ENCODE results near the gene PLGRKT. TPM values are rescaled to one million over a fixed set of nuclear protein-coding genes. Genes with fewer than 3 reads are reported as not detected.
"Not testable (repeated sequence)": the region's sequence is repeated elsewhere in the genome, so short reads cannot be mapped to it uniquely, and the experiment has no call there.

Gene PLGRKT
- total and polyA plus RNA-seq, 4 donors = 4.1 to 11.3 (median 7.2) TPM

DNA sequence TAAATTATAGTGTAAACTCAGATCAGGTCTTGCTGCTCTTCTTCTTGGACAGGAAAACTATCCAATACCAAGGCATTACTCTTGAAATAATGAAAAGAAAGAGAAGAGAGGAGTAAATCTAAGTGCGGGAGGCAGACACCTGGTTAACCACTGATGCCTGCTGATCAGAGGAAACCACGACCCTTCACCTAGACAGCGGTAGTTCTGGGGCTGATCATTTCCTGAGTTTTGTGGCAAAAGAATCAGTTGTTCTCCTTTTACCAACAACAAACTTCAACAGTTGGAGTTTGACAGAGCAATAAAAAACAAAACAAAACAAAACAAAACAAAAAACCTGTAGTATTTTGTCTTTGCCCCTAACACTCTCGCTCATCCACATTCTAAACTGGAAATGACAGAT lies 101.0 kb downstream of the PLGRKT start:
- 78% methylated on average over 4 of the region's 4 CpGs for WGBS
- no peak overlapping the region for H3K27ac ChIP-seq (ENCODE audit: low read depth in 1 of 2, low read length in 2 of 2)
- no peaks in the 10 kb centered on the region for H3K4me1 ChIP-seq (ENCODE audit: control insufficient read depth in 4 of 4, insufficient read depth in 4 of 4, low read length in 3 of 4)
- no peaks in the 10 kb centered on the region for H3K36me3 ChIP-seq (ENCODE audit: control insufficient read depth in 4 of 4, insufficient read depth in 3 of 4, low read depth in 1 of 4, low read length in 3 of 4)
- no peaks in the 10 kb centered on the region for H3K27me3 ChIP-seq (ENCODE audit: control insufficient read depth in 4 of 4, insufficient read depth in 4 of 4, low read length in 3 of 4)
- DNase-seq (ENCODE audit: low spot score) = no peak
- H3K9me3 ChIP-seq (ENCODE audit: control insufficient read depth in 4 of 4, low read length in 3 of 4) = no peaks in the 10 kb centered on the region
- TF ChIP-seq NR2F2 (IDR thresholded peaks at IDR 0.05) (no peak), FOXA2 (IDR thresholded peaks at IDR 0.05) (no peak), TAF1 (conservative IDR thresholded peaks at IDR 0.05) (no peak), GABPA (IDR thresholded peaks at IDR 0.05 in 1 of 2, conservative IDR thresholded peaks at IDR 0.05 in 1 of 2) (no peak), HNF4G (IDR thresholded peaks at IDR 0.05) (no peak)
- TF ChIP-seq, protein P1, sequence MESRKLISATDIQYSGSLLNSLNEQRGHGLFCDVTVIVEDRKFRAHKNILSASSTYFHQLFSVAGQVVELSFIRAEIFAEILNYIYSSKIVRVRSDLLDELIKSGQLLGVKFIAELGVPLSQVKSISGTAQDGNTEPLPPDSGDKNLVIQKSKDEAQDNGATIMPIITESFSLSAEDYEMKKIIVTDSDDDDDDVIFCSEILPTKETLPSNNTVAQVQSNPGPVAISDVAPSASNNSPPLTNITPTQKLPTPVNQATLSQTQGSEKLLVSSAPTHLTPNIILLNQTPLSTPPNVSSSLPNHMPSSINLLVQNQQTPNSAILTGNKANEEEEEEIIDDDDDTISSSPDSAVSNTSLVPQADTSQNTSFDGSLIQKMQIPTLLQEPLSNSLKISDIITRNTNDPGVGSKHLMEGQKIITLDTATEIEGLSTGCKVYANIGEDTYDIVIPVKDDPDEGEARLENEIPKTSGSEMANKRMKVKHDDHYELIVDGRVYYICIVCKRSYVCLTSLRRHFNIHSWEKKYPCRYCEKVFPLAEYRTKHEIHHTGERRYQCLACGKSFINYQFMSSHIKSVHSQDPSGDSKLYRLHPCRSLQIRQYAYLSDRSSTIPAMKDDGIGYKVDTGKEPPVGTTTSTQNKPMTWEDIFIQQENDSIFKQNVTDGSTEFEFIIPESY (IDR thresholded peaks at IDR 0.05) = no peak
- no peak overlapping the region for H3K4me3 ChIP-seq (ENCODE audit: low read depth in 1 of 3, low read length in 3 of 3)
- H3K9ac ChIP-seq (ENCODE audit: low read depth in 1 of 2, low read length in 2 of 2) = no peak overlapping the region

DNA sequence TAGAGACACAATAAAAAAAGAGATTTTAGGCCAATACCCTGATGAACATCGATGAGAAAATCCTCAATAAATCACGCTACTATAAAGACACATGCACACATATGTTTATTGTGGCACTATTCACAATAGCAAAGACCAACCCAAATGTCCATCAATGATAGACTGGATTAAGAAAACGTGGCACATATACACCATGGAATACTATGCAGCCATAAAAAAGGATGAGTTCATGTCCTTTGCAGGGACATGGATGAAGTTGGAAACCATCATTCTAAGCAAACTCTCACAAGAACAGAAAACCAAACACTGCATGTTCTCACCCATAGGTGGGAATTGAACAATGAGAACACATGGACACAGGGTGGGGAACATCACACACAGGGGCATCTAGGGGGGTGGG lies 106.4 kb downstream of the PLGRKT start:
- not testable (repeated sequence) for H3K4me3 ChIP-seq (ENCODE audit: low read depth in 1 of 3, low read length in 3 of 3); H3K27me3 ChIP-seq (ENCODE audit: control insufficient read depth in 4 of 4, insufficient read depth in 4 of 4, low read length in 3 of 4); H3K9me3 ChIP-seq (ENCODE audit: control insufficient read depth in 4 of 4, low read length in 3 of 4); H3K4me1 ChIP-seq (ENCODE audit: control insufficient read depth in 4 of 4, insufficient read depth in 4 of 4, low read length in 3 of 4); DNase-seq (ENCODE audit: low spot score); H3K9ac ChIP-seq (ENCODE audit: low read depth in 1 of 2, low read length in 2 of 2); H3K36me3 ChIP-seq (ENCODE audit: control insufficient read depth in 4 of 4, insufficient read depth in 3 of 4, low read depth in 1 of 4, low read length in 3 of 4); H3K27ac ChIP-seq (ENCODE audit: low read depth in 1 of 2, low read length in 2 of 2)
- WGBS = 76% methylated on average over 3 of the region's 3 CpGs

DNA sequence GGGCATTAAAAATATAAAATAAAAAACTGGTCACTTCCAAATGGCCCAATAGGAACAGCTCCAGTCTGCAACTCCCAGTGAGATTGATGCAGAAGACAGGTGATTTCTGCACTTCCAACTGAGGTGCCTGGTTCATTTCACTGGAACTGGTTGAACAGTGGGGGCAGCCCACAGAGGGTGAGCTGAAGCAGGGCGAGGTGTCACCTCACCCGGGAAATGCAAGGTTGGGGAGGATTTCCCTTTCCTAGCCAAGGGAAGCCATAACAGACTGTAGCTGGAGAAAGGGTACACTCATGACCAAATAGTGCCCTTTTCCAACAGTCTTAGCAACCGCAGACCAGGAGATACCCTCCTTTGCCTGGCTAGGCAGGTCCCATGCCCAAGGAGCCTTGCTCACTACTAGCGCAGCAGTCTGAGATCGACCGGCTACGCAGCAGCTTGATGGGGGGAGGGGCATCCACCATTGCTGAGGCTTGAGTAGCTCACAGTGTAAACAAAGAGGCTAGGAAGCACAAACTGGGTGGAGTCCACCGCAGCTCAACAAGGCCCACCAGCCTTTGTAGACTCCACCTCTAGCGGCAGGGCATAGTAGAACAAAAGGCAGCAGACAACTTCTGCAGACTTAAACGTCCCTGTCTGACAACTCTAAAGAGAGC lies 110.7 kb downstream of the PLGRKT start:
- no peak overlapping the region for H3K27ac ChIP-seq (ENCODE audit: low read depth in 1 of 2, low read length in 2 of 2)
- no peak overlapping the region for H3K9ac ChIP-seq (ENCODE audit: low read depth in 1 of 2, low read length in 2 of 2)
- H3K9me3 ChIP-seq (ENCODE audit: control insufficient read depth in 4 of 4, low read length in 3 of 4) = no peaks in the 10 kb centered on the region
- no peak overlapping the region for H3K4me3 ChIP-seq (ENCODE audit: low read depth in 1 of 3, low read length in 3 of 3)
- H3K27me3 ChIP-seq (ENCODE audit: control insufficient read depth in 4 of 4, insufficient read depth in 4 of 4, low read length in 3 of 4) = peaks cover 0 to 4% (median 0%) of the 10 kb centered on the region in 4 donors
- TF ChIP-seq SP1 (IDR thresholded peaks at IDR 0.05) (no peak), RAD21 (IDR thresholded peaks at IDR 0.05) (no peak), YY1 (IDR thresholded peaks at IDR 0.05) (no peak), EGR1 (IDR thresholded peaks at IDR 0.05; ENCODE audit: low read depth in 2 of 2) (no peak), RXRA (IDR thresholded peaks at IDR 0.05) (no peak), HNF4A (conservative IDR thresholded peaks at IDR 0.05) (no peak), HNF4G (IDR thresholded peaks at IDR 0.05) (no peak)
- TF ChIP-seq, protein P2, sequence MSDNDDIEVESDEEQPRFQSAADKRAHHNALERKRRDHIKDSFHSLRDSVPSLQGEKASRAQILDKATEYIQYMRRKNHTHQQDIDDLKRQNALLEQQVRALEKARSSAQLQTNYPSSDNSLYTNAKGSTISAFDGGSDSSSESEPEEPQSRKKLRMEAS (IDR thresholded peaks at IDR 0.05) = no peak
- TF ChIP-seq, protein P3, sequence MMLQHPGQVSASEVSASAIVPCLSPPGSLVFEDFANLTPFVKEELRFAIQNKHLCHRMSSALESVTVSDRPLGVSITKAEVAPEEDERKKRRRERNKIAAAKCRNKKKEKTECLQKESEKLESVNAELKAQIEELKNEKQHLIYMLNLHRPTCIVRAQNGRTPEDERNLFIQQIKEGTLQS (IDR thresholded peaks at IDR 0.05) = no peak
- TF ChIP-seq, protein P4, sequence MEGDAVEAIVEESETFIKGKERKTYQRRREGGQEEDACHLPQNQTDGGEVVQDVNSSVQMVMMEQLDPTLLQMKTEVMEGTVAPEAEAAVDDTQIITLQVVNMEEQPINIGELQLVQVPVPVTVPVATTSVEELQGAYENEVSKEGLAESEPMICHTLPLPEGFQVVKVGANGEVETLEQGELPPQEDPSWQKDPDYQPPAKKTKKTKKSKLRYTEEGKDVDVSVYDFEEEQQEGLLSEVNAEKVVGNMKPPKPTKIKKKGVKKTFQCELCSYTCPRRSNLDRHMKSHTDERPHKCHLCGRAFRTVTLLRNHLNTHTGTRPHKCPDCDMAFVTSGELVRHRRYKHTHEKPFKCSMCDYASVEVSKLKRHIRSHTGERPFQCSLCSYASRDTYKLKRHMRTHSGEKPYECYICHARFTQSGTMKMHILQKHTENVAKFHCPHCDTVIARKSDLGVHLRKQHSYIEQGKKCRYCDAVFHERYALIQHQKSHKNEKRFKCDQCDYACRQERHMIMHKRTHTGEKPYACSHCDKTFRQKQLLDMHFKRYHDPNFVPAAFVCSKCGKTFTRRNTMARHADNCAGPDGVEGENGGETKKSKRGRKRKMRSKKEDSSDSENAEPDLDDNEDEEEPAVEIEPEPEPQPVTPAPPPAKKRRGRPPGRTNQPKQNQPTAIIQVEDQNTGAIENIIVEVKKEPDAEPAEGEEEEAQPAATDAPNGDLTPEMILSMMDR (IDR thresholded peaks at IDR 0.05; ENCODE audit: low read depth, low read length, missing input control) = no peak
- 41% methylated on average over 10 of the region's 10 CpGs for WGBS
- no peak for DNase-seq (ENCODE audit: low spot score)
- H3K36me3 ChIP-seq (ENCODE audit: control insufficient read depth in 4 of 4, insufficient read depth in 3 of 4, low read depth in 1 of 4, low read length in 3 of 4) = no peaks in the 10 kb centered on the region
- H3K4me1 ChIP-seq (ENCODE audit: control insufficient read depth in 4 of 4, insufficient read depth in 4 of 4, low read length in 3 of 4) = no peaks in the 10 kb centered on the region
